ENCODE results near the gene CLDN7. TPM values are rescaled to one million over a fixed set of nuclear protein-coding genes. Genes with fewer than 3 reads are reported as not detected.
"Not testable (repeated sequence)": the region's sequence is repeated elsewhere in the genome, so short reads cannot be mapped to it uniquely, and the experiment has no call there.

Gene CLDN7
- polyA plus RNA-seq, 1 donor (not counting 4 experiments of a cell fraction or from before 2014, with no cell fraction given) = 6.3 TPM

- H3K9ac ChIP-seq (ENCODE audit: control insufficient read depth, extremely low read depth, insufficient read depth, low read length) = no peak overlapping the region
These were observed 15.5 kb downstream of the CLDN7 start for GRCh38 chr17:7246779-7247178.

GRCh38 chr17:7243838-7244237 lies 18.4 kb downstream of the CLDN7 start:
- H2AFZ ChIP-seq (ENCODE audit: control insufficient read depth, low read length); FAIRE-seq; H3K9me3 ChIP-seq (ENCODE audit: control insufficient read depth, low read depth, low read length); H3K9ac ChIP-seq (ENCODE audit: control insufficient read depth, extremely low read depth, insufficient read depth, low read length); dilution Hi-C loops (cut with MboI; ENCODE audit: extremely low pct_ligation_motif_present, low sequenced_read_pairs); H3K4me3 ChIP-seq (ENCODE audit: control insufficient read depth in 2 of 3, extremely low read depth in 1 of 3, insufficient read depth in 2 of 3, low read depth in 1 of 3, low read length in 3 of 3); DNase-seq (ENCODE audit: low read depth, low spot score); H3K27me3 ChIP-seq (ENCODE audit: control insufficient read depth, extremely low read depth, insufficient read depth, low read length); H3K9me1 ChIP-seq (ENCODE audit: control insufficient read depth, extremely low read depth, insufficient read depth, low read length); H4K20me1 ChIP-seq (ENCODE audit: control insufficient read depth, extremely low read depth, insufficient read depth, low read length); H3K4me2 ChIP-seq (ENCODE audit: control insufficient read depth, extremely low read depth, insufficient read depth, low read depth, low read length); H3K27ac ChIP-seq (ENCODE audit: control insufficient read depth, insufficient read depth, low read length): not testable (repeated sequence)
- peaks cover 20% of the 10 kb centered on the region for H3K4me1 ChIP-seq (ENCODE audit: control insufficient read depth, extremely low read depth, insufficient read depth, low read length)
- H3K79me2 ChIP-seq (ENCODE audit: control insufficient read depth, insufficient read depth, low read length) = peaks cover 39% of the 10 kb centered on the region
- H3K36me3 ChIP-seq (ENCODE audit: control insufficient read depth in 2 of 2, extremely low read depth in 1 of 2, insufficient read depth in 2 of 2, low read length in 2 of 2) = peaks cover 20 to 25% of the 10 kb centered on the region in 2 experiments

More at GRCh38 chr17:7246779-7247178, 15.5 kb downstream of the CLDN7 start:
- Histone ChIP-seq H3K9me3 (ENCODE audit: control insufficient read depth, low read depth, low read length) (no peaks in the 10 kb centered on the region), H3K4me3 (ENCODE audit: control insufficient read depth in 2 of 3, extremely low read depth in 1 of 3, insufficient read depth in 2 of 3, low read depth in 1 of 3, low read length in 3 of 3) (no peak overlapping the region), H3K27me3 (ENCODE audit: control insufficient read depth, extremely low read depth, insufficient read depth, low read length) (no peaks in the 10 kb centered on the region), H3K4me2 (ENCODE audit: control insufficient read depth, extremely low read depth, insufficient read depth, low read depth, low read length) (no peak overlapping the region), H3K36me3 (ENCODE audit: control insufficient read depth in 2 of 2, extremely low read depth in 1 of 2, insufficient read depth in 2 of 2, low read length in 2 of 2) (peaks cover 19 to 21% of the 10 kb centered on the region in 2 experiments), H4K20me1 (ENCODE audit: control insufficient read depth, extremely low read depth, insufficient read depth, low read length) (no peaks in the 10 kb centered on the region), H3K79me2 (ENCODE audit: control insufficient read depth, insufficient read depth, low read length) (peaks cover 49% of the 10 kb centered on the region), H3K27ac (ENCODE audit: control insufficient read depth, insufficient read depth, low read length) (no peak overlapping the region), H3K9me1 (ENCODE audit: control insufficient read depth, extremely low read depth, insufficient read depth, low read length) (no peaks in the 10 kb centered on the region), H2AFZ (ENCODE audit: control insufficient read depth, low read length) (no peak overlapping the region), H3K4me1 (ENCODE audit: control insufficient read depth, extremely low read depth, insufficient read depth, low read length) (peaks cover 15% of the 10 kb centered on the region)
- DNase-seq (ENCODE audit: low read depth, low spot score) (no peak), FAIRE-seq (no peak)
- dilution Hi-C loops (cut with MboI; ENCODE audit: extremely low pct_ligation_motif_present, low sequenced_read_pairs) = no loop called here
- no peak for TF ChIP-seq EZH2 (IDR thresholded peaks at IDR 0.05; ENCODE audit: low read length)
- TF ChIP-seq CTCF (optimal IDR thresholded peaks at IDR 0.05 in 1 of 3, IDR thresholded peaks at IDR 0.05 in 1 of 3, conservative IDR thresholded peaks at IDR 0.05 in 1 of 3; ENCODE audit: extremely low read depth in 1 of 3, insufficient read depth in 2 of 3, low read length in 3 of 3) = no peak

DNA sequence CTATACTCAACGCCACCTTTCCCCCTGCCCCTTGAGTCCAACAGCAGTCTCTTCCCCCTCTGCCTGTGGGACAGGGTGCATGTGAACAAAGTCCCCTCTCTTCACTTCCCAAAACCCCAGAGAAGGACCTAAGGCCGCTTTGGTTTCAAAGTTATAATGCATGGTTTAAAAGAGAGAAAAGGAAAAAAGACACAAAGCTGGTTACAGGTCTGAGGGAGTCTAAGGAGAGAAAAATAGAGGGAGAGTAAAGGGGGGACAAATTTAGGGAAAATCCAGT lies 18.9 kb downstream of the CLDN7 start:
- no peak for DNase-seq (ENCODE audit: low read depth, low spot score)

More for the DNA sequence above, 18.9 kb downstream of the CLDN7 start:
- Histone ChIP-seq H3K9ac (ENCODE audit: control insufficient read depth, extremely low read depth, insufficient read depth, low read length) (peak overlapping the region; percentile 96), H3K36me3 (ENCODE audit: control insufficient read depth in 2 of 2, extremely low read depth in 1 of 2, insufficient read depth in 2 of 2, low read length in 2 of 2) (peaks cover 19 to 25% of the 10 kb centered on the region in 2 experiments), H4K20me1 (ENCODE audit: control insufficient read depth, extremely low read depth, insufficient read depth, low read length) (no peaks in the 10 kb centered on the region), H3K9me1 (ENCODE audit: control insufficient read depth, extremely low read depth, insufficient read depth, low read length) (no peaks in the 10 kb centered on the region), H2AFZ (ENCODE audit: control insufficient read depth, low read length) (no peak overlapping the region), H3K4me2 (ENCODE audit: control insufficient read depth, extremely low read depth, insufficient read depth, low read depth, low read length) (peak overlapping the region; percentile 95), H3K4me3 (ENCODE audit: control insufficient read depth in 2 of 3, extremely low read depth in 1 of 3, insufficient read depth in 2 of 3, low read depth in 1 of 3, low read length in 3 of 3) (peak overlapping the region; percentile 68 to 90 (median 69)), H3K27ac (ENCODE audit: control insufficient read depth, insufficient read depth, low read length) (peak overlapping the region; percentile 99), H3K4me1 (ENCODE audit: control insufficient read depth, extremely low read depth, insufficient read depth, low read length) (peaks cover 20% of the 10 kb centered on the region), H3K9me3 (ENCODE audit: control insufficient read depth, low read depth, low read length) (no peaks in the 10 kb centered on the region), H3K27me3 (ENCODE audit: control insufficient read depth, extremely low read depth, insufficient read depth, low read length) (no peaks in the 10 kb centered on the region), H3K79me2 (ENCODE audit: control insufficient read depth, insufficient read depth, low read length) (peaks cover 39% of the 10 kb centered on the region)
- TF ChIP-seq CTCF (optimal IDR thresholded peaks at IDR 0.05 in 1 of 3, IDR thresholded peaks at IDR 0.05 in 1 of 3, conservative IDR thresholded peaks at IDR 0.05 in 1 of 3; ENCODE audit: extremely low read depth in 1 of 3, insufficient read depth in 2 of 3, low read length in 3 of 3) (no peak), EZH2 (IDR thresholded peaks at IDR 0.05; ENCODE audit: low read length) (no peak)
- dilution Hi-C loops (cut with MboI; ENCODE audit: extremely low pct_ligation_motif_present, low sequenced_read_pairs) = no loop called here
- FAIRE-seq = no peak
